IMR-90 (cell line): Measurements from ENCODE around the gene C1orf159. TPM values are rescaled to one million over a fixed set of nuclear protein-coding genes. Genes with fewer than 3 reads are reported as not detected.

Experiments used
- ATAC-seq: fragments of 200-7000 bp; cut with Tn5 transposase; 2 replicates; pipeline ENCODE4 v1.9.1; 2020; ENCODE audit warnings: low read depth, mild to moderate bottlenecking, moderate library complexity
- BruUV-seq: library from RNA; stranded (reverse); fragments of 400-500 nt; replicated peaks from 2 replicates; lab custom pipeline; 2021; lab: Mats Ljungman, UMichigan
- CTCF ChIA-PET: fragments of 300-600 bp; formaldehyde crosslinking; extraction: SDS; loops from one replicate; lab custom pipeline; 2021; ENCODE audit warnings: antibody characterized with exemption; lab: Yijun Ruan, JAX
- POLR2A ChIA-PET: fragments of 300-600 bp; sonication (Branson Sonifier 250); formaldehyde crosslinking; loops from one replicate; lab custom pipeline; 2022; ENCODE audit warnings: antibody characterized with exemption; ENCODE audit not compliant: unreplicated experiment; lab: Charles Lee
- DNase-seq: peaks from one replicate; pipeline ENCODE4 v3.0.0; 2013
- H2AFZ ChIP-seq: replicated peaks from 2 replicates; pipeline ENCODE3; 2013; ENCODE audit warnings: low read length, mild to moderate bottlenecking; ENCODE audit not compliant: poor library complexity
- H2AK5ac ChIP-seq: 2 replicates; pipeline ENCODE4 v1.6.1; 2013; ENCODE audit warnings: low read depth, low read length, inconsistent platforms
- H2AK9ac ChIP-seq: replicated peaks from 2 replicates; pipeline ENCODE3; 2013; ENCODE audit warnings: mild to moderate bottlenecking, low read depth, low read length, moderate library complexity; ENCODE audit not compliant: poor library complexity
- H2BK120ac ChIP-seq: 2 replicates; pipeline ENCODE4 v1.6.1; 2013; ENCODE audit warnings: low read depth, low read length, inconsistent platforms
- H2BK15ac ChIP-seq: 3 replicates; pipeline ENCODE4 v1.6.1; 2013; ENCODE audit warnings: low read depth, low read length, inconsistent platforms
- H2BK20ac ChIP-seq: 2 replicates; pipeline ENCODE4 v1.6.1; 2013; ENCODE audit warnings: low read depth, mild to moderate bottlenecking, inconsistent platforms, low read length, moderate library complexity
- H2BK5ac ChIP-seq: 2 replicates; pipeline ENCODE4 v1.6.1; 2013; ENCODE audit warnings: mild to moderate bottlenecking, low read depth, low read length, inconsistent platforms; ENCODE audit not compliant: poor library complexity, severe bottlenecking
- H3K14ac ChIP-seq: replicated peaks from 2 replicates; pipeline ENCODE4 v1.6.1; 2013; ENCODE audit warnings: low read depth, low read length, inconsistent platforms
- H3K18ac ChIP-seq: 2 replicates; pipeline ENCODE4 v1.6.1; 2013; ENCODE audit warnings: low read depth, low read length, control low read depth
- H3K23ac ChIP-seq: 2 replicates; pipeline ENCODE4 v1.6.1; 2013; ENCODE audit warnings: low read depth, low read length, inconsistent platforms
- H3K27ac ChIP-seq: 2 replicates; pipeline ENCODE4 v1.5.1; 2013; ENCODE audit warnings: mild to moderate bottlenecking, control low read depth, low read length; ENCODE audit not compliant: insufficient read depth
- H3K27me3 ChIP-seq: 2 replicates; pipeline ENCODE4 v1.6.1; 2013; ENCODE audit warnings: low read length; ENCODE audit not compliant: control insufficient read depth, insufficient read depth
- H3K36me3 ChIP-seq: 2 replicates; pipeline ENCODE4 v1.6.1; 2013; ENCODE audit warnings: low read length, mixed read lengths; ENCODE audit not compliant: control insufficient read depth, insufficient read depth
- H3K4ac ChIP-seq: 2 replicates; pipeline ENCODE4 v1.6.1; 2013; ENCODE audit warnings: low read depth, low read length, inconsistent platforms
- H3K4me1 ChIP-seq: 2 replicates; pipeline ENCODE4 v1.6.1; 2013; ENCODE audit warnings: low read length, mixed read lengths; ENCODE audit not compliant: control insufficient read depth, insufficient read depth
- H3K4me2 ChIP-seq: 2 replicates; pipeline ENCODE4 v1.6.1; 2013; ENCODE audit warnings: low read depth, mild to moderate bottlenecking, control low read depth, low read length, moderate library complexity
- H3K4me3 ChIP-seq: 2 replicates; pipeline ENCODE4 v1.5.1; 2013; ENCODE audit warnings: low read depth, mild to moderate bottlenecking, control low read depth, low read length, moderate library complexity; ENCODE audit not compliant: insufficient read depth
- H3K56ac ChIP-seq: 2 replicates; pipeline ENCODE4 v1.6.1; 2013; ENCODE audit warnings: low read length, inconsistent platforms; ENCODE audit not compliant: insufficient read depth; ENCODE audit errors: extremely low read depth
- H3K79me1 ChIP-seq, 2 experiments: 2 replicates each; pipeline ENCODE4 v1.6.1; 2013; ENCODE audit warnings: low read length in 2 of 2, inconsistent platforms in 1 of 2, low read depth in 1 of 2
- H3K9ac ChIP-seq: 2 replicates; pipeline ENCODE4 v1.6.1; 2013; ENCODE audit warnings: low read depth, low read length, control low read depth
- H3K9me1 ChIP-seq: 2 replicates; pipeline ENCODE4 v1.6.1; 2013; ENCODE audit warnings: low read length, inconsistent platforms; ENCODE audit not compliant: insufficient read depth
- H3K9me3 ChIP-seq: 2 replicates; pipeline ENCODE4 v1.6.1; 2013; ENCODE audit warnings: low read length; ENCODE audit not compliant: control insufficient read depth, insufficient read depth
- H4K20me1 ChIP-seq: 2 replicates; pipeline ENCODE4 v1.6.1; 2013; ENCODE audit warnings: low read length, inconsistent platforms; ENCODE audit not compliant: insufficient read depth
- H4K5ac ChIP-seq: 2 replicates; pipeline ENCODE4 v1.6.1; 2013; ENCODE audit warnings: mild to moderate bottlenecking, low read depth, low read length, control low read depth
- H4K8ac ChIP-seq, 2 experiments: 2 replicates each; pipeline ENCODE4 v1.6.1; 2013; ENCODE audit warnings: low read depth in 2 of 2, low read length in 2 of 2, control low read depth in 1 of 2, inconsistent platforms in 1 of 2
- H4K91ac ChIP-seq: 2 replicates; pipeline ENCODE4 v1.6.1; 2013; ENCODE audit warnings: low read depth, low read length, inconsistent platforms; ENCODE audit not compliant: insufficient read depth
- CEBPB ChIP-seq: IDR thresholded peaks from 2 replicates; pipeline ENCODE4 v1.6.1; 2012; ENCODE audit warnings: low read depth, low read length, improper control_type of control experiment
- MAZ ChIP-seq: IDR thresholded peaks from 2 replicates; pipeline ENCODE4 v1.6.1; 2012; ENCODE audit warnings: low read depth, mild to moderate bottlenecking, low read length, improper control_type of control experiment, moderate library complexity, borderline replicate concordance
- MXI1 ChIP-seq: IDR thresholded peaks from 2 replicates; pipeline ENCODE4 v1.6.1; 2012; ENCODE audit warnings: low read depth, mild to moderate bottlenecking, low read length, moderate library complexity, borderline replicate concordance
- SMC3 ChIP-seq: fragments of 150-350 bp; IDR thresholded peaks from 2 replicates; pipeline ENCODE4 v1.6.1; 2016; ENCODE audit warnings: low read depth, mild to moderate bottlenecking, antibody characterized with exemption, low read length, moderate library complexity
- WGBS, 2 experiments: methylation state at CpG; one replicate each; pipeline versions ENCODE4 v1.1.5 to v1.1.7; 2013; ENCODE audit warnings: missing lambda C conversion rate in 2 of 2; ENCODE audit not compliant: insufficient read length in 1 of 2; ENCODE audit errors: extremely low coverage in 2 of 2; 5-methylcytosine and 5-hydroxymethylcytosine counted together
- dilution Hi-C: fragments of 300-500 bp; cut with HindIII; formaldehyde crosslinking; loops from one replicate; pipeline ENCODE4 v1.14.3; 2018; ENCODE audit warnings: low sequenced_read_pairs; ENCODE audit not compliant: unreplicated experiment
- in situ Hi-C: fragments of 300-500 bp; cut with MboI; formaldehyde crosslinking; loops from 3 replicates; pipeline ENCODE4 v1.14.3; 2019; ENCODE audit warnings: low sequenced_read_pairs, inconsistent platforms, mixed read lengths
- intact Hi-C: fragments of 100-400 bp; cut with micrococcal nuclease; formaldehyde crosslinking; loops from 2 replicates; pipeline ENCODE4 v1.10.0; 2022
- polyA plus RNA-seq, 3 experiments: library from polyadenylated mRNA; depleted of rRNA; stranded (reverse); fragments of >200 nt; gene quantifications; 2 replicates each; pipeline ENCODE4 v1.2.3, GENCODE V29; 2012; ENCODE audit warnings: low replicate concordance in 1 of 3
- total RNA-seq: library from RNA; depleted of rRNA; stranded (reverse); fragments of >200 nt; gene quantifications from 2 replicates; pipeline ENCODE4 v1.2.3, GENCODE V29; 2012
- TF ChIP-seq, protein P1 (sequence below): fragments of 150-350 bp; IDR thresholded peaks from 2 replicates; pipeline ENCODE4 v1.6.1; 2017; ENCODE audit warnings: mild to moderate bottlenecking, antibody characterized with exemption, low read length, low read depth
- TF ChIP-seq, protein P2 (sequence below): fragments of 150-350 bp; IDR thresholded peaks from 2 replicates; pipeline ENCODE4 v1.6.1; 2016; ENCODE audit warnings: low read depth, mild to moderate bottlenecking, low read length, moderate library complexity, borderline replicate concordance

Gene C1orf159
- total and polyA plus RNA-seq, 2 of the 4 experiments (the other 2 are of a cell fraction) = 2.9 to 12.6 TPM

DNA sequence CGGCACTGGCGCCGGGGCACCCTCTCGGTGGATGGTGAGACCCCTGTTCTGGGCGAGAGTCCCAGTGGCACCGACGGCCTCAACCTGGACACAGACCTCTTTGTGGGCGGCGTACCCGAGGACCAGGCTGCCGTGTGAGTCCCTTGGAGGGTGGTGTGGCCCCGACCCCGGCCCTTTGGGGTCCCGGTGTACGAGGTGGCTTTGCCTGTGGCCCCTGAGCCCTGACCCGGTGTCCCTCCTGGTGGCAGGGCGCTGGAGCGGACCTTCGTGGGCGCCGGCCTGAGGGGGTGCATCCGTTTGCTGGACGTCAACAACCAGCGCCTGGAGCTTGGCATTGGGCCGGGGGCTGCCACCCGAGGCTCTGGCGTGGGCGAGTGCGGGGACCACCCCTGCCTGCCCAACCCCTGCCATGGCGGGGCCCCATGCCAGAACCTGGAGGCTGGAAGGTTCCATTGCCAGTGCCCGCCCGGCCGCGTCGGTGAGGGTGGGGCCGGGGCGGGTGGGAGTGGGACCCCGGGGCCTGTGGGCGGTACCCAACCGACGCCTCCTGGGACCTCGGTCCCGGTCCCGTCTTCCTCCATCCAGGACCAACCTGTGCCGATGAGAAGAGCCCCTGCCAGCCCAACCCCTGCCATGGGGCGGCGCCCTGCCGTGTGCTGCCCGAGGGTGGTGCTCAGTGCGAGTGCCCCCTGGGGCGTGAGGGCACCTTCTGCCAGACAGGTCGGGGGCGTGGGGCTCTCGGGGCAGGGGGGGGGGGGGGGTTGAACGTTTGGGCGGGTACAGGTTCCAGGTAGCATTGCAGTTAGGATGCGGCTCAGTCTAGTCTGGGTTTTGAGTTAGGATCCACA, 66.3 kb downstream of the C1orf159 start:
- CTCF ChIA-PET = no interaction called here
- no peak overlapping the region for H3K4ac ChIP-seq
- intact Hi-C loops = no loop called here

More for the DNA sequence above, 66.3 kb downstream of the C1orf159 start:
- BruUV-seq = no TSS peak
- Histone ChIP-seq H2AK5ac (no peak overlapping the region), H4K91ac (no peak overlapping the region), H3K9me1 (no peaks in the 10 kb centered on the region), H3K23ac (no peak overlapping the region), H3K27me3 (no peaks in the 10 kb centered on the region), H2BK15ac (no peak overlapping the region), H3K4me3 (no peak overlapping the region), H3K14ac (no peak overlapping the region), H3K79me1 (peaks cover 5 to 11% of the 10 kb centered on the region in 2 experiments; a peak in 3 of 4 replicates), H4K8ac (no peak overlapping the region), H3K9me3 (no peaks in the 10 kb centered on the region), H3K9ac (no peak overlapping the region), H2AFZ (no peak overlapping the region), H3K36me3 (peaks cover 77% of the 10 kb centered on the region), H4K20me1 (peaks cover 4% of the 10 kb centered on the region), H3K56ac (no peak overlapping the region), H2BK20ac (no peak overlapping the region), H3K4me2 (no peak overlapping the region), H3K18ac (no peak overlapping the region), H4K5ac (no peak overlapping the region), H2BK120ac (no peak overlapping the region), H3K4me1 (no peaks in the 10 kb centered on the region), H2BK5ac (no peak overlapping the region), H2AK9ac (no peak overlapping the region), H3K27ac (no peak overlapping the region)
- DNase-seq (no peak), ATAC-seq (no peak)
- POLR2A ChIA-PET = no interaction called here
- in situ Hi-C loops = no loop called here
- WGBS, 2 experiments = 99% methylated on average over 31 of the region's 57 CpGs; no CpG with 5 or more reads in 1 of the 2 experiments
- TF ChIP-seq, protein P1, sequence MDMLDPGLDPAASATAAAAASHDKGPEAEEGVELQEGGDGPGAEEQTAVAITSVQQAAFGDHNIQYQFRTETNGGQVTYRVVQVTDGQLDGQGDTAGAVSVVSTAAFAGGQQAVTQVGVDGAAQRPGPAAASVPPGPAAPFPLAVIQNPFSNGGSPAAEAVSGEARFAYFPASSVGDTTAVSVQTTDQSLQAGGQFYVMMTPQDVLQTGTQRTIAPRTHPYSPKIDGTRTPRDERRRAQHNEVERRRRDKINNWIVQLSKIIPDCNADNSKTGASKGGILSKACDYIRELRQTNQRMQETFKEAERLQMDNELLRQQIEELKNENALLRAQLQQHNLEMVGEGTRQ = no peak
- TF ChIP-seq CEBPB (no peak), MAZ (no peak), SMC3 (no peak), MXI1 (no peak)
- TF ChIP-seq, protein P2, sequence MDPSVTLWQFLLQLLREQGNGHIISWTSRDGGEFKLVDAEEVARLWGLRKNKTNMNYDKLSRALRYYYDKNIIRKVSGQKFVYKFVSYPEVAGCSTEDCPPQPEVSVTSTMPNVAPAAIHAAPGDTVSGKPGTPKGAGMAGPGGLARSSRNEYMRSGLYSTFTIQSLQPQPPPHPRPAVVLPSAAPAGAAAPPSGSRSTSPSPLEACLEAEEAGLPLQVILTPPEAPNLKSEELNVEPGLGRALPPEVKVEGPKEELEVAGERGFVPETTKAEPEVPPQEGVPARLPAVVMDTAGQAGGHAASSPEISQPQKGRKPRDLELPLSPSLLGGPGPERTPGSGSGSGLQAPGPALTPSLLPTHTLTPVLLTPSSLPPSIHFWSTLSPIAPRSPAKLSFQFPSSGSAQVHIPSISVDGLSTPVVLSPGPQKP = no peak
- dilution Hi-C loops = no loop called here
